HL-60 (cell line): ENCODE measurements around the gene DPYD.

ENCODE experiments used
- POLR2AphosphoS5 ChIP-seq: IDR thresholded peaks from 2 replicates; pipeline ENCODE4 v1.6.1; 2012; ENCODE audit warnings: low read depth
- TF ChIP-seq, protein P1 (sequence below): IDR thresholded peaks from one replicate; pipeline ENCODE4 v1.5.1; 2011; ENCODE audit warnings: low read length, control low read depth, inconsistent platforms; ENCODE audit not compliant: insufficient read depth

- TF ChIP-seq, protein P1, sequence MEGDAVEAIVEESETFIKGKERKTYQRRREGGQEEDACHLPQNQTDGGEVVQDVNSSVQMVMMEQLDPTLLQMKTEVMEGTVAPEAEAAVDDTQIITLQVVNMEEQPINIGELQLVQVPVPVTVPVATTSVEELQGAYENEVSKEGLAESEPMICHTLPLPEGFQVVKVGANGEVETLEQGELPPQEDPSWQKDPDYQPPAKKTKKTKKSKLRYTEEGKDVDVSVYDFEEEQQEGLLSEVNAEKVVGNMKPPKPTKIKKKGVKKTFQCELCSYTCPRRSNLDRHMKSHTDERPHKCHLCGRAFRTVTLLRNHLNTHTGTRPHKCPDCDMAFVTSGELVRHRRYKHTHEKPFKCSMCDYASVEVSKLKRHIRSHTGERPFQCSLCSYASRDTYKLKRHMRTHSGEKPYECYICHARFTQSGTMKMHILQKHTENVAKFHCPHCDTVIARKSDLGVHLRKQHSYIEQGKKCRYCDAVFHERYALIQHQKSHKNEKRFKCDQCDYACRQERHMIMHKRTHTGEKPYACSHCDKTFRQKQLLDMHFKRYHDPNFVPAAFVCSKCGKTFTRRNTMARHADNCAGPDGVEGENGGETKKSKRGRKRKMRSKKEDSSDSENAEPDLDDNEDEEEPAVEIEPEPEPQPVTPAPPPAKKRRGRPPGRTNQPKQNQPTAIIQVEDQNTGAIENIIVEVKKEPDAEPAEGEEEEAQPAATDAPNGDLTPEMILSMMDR = no peak
- no peak for TF ChIP-seq POLR2AphosphoS5
Measured at GRCh38 chr1:97385536-97386277, 535.1 kb downstream of the DPYD start.
